ENCODE data around the gene BSN. TPM values are rescaled to one million over a fixed set of nuclear protein-coding genes. Genes with fewer than 3 reads are reported as not detected.

Gene BSN
- polyA plus RNA-seq, 2 of the 4 experiments (the other 2 are of a cell fraction), result 0.04 to 0.08 TPM

DNA sequence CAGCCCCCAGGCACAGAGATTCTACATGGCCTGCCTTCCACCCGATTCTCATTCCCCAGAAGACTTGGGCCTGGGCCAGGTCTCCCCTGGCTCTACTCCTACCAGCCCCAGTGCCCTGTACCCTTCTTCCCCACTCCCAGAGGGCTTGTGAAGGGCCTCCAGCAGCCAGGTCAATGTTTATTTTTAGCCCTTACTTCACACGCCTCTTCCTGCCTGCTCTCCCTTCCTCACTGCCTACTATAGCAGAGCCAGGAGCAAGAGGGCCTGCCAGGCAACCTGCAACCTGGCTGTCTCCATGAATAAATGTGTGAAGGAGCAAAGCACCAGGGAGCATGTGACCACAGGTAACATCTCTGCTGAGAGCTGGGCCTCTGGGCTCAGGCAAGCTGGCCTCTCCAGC is 93.5 kb downstream of the BSN start:
- TF ChIP-seq POLR2A (IDR thresholded peaks at IDR 0.05; ENCODE audit: low read length) (no peak), KDM1A (IDR thresholded peaks at IDR 0.05; ENCODE audit: low read depth) (no peak), ZNF302 (CRISPR knock-in tag; IDR thresholded peaks at IDR 0.05) (no peak), JUNB (IDR thresholded peaks at IDR 0.05) (no peak), GATA3 (IDR thresholded peaks at IDR 0.05; ENCODE audit: borderline replicate concordance) (no peak), RAD21 (conservative IDR thresholded peaks at IDR 0.05 in 1 of 2, IDR thresholded peaks at IDR 0.05 in 1 of 2) (no peak), SMC3 (IDR thresholded peaks at IDR 0.05) (no peak), JUN (IDR thresholded peaks at IDR 0.05) (no peak), ESRRA (IDR thresholded peaks at IDR 0.05; ENCODE audit: borderline replicate concordance, low read length) (no peak), NR3C1 (IDR thresholded peaks at IDR 0.05) (no peak), FOSL2 (IDR thresholded peaks at IDR 0.05) (no peak), FOSL2 (CRISPR knock-in tag; IDR thresholded peaks at IDR 0.05) (no peak), MYC (IDR thresholded peaks at IDR 0.05; ENCODE audit: borderline replicate concordance, low read length) (no peak), TFCP2L1 (CRISPR knock-in tag; IDR thresholded peaks at IDR 0.05) (no peak), CHD2 (IDR thresholded peaks at IDR 0.05; ENCODE audit: low read length, partially characterized antibody) (no peak), POLR2AphosphoS2 (conservative IDR thresholded peaks at IDR 0.05; ENCODE audit: low read length) (no peak)
- TF ChIP-seq, protein P1, sequence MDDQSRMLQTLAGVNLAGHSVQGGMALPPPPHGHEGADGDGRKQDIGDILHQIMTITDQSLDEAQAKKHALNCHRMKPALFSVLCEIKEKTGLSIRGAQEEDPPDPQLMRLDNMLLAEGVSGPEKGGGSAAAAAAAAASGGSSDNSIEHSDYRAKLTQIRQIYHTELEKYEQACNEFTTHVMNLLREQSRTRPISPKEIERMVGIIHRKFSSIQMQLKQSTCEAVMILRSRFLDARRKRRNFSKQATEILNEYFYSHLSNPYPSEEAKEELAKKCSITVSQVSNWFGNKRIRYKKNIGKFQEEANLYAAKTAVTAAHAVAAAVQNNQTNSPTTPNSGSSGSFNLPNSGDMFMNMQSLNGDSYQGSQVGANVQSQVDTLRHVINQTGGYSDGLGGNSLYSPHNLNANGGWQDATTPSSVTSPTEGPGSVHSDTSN (IDR thresholded peaks at IDR 0.05), result no peak
- TF ChIP-seq, protein P2, sequence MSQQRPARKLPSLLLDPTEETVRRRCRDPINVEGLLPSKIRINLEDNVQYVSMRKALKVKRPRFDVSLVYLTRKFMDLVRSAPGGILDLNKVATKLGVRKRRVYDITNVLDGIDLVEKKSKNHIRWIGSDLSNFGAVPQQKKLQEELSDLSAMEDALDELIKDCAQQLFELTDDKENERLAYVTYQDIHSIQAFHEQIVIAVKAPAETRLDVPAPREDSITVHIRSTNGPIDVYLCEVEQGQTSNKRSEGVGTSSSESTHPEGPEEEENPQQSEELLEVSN (IDR thresholded peaks at IDR 0.05; ENCODE audit: borderline replicate concordance, low read depth), result no peak
- DNase-seq (ENCODE audit: low read depth in 1 of 2, low spot score in 1 of 2) (no peak), FAIRE-seq (no peak), ATAC-seq (no peak)
- no peak overlapping the region for H3K4me2 ChIP-seq
- H3K27ac ChIP-seq, result no peak overlapping the region
- ChIA-PET POLR2A (no interaction called here), CTCF (interaction anchor here (0.6 to 2.3 kb wide), 2 partner anchors 108 to 110 kb away, joined by 3 to 6 read pairs; no protein-coding TSS in a partner anchor)
- H3K4me3 ChIP-seq, result no peak overlapping the region
- 81% methylated on average over 2 of the region's 2 CpGs for WGBS (ENCODE audit: missing lambda C conversion rate)
- H3K4me1 ChIP-seq, result no peaks in the 10 kb centered on the region
- H3K9me3 ChIP-seq, result no peaks in the 10 kb centered on the region

DNA sequence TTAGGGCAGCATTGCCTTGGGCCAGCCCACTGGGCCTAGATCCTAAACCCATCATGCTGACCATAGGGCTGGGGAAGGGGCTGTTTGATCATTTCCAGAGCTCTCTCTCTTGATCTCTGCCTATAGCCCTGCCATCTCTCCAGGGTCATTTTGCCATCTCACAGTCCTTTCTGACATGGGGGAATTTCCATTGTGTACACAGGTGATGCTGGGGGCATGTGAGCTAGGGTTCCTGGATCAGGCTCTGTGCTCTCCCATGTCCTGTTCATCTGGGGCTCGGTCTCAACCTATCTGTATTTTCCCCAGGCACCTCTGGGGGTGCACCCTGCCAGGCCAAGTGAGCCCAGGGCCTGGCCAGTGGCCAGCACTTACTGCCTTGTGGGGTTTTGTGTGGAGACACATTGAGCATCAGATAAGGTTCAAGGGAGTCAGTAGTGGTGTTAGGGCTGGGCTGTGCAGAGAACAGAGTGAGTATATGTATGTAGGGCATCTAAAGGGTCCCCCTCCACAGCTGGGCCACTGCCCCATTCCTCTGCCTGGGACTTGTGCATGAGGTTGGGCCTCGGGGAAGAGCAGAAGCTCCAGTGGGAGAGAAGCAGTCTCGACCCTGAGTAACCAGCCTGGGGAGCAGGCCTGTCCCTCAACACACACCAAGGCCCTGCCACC is 94.2 kb downstream of the BSN start:
- Histone ChIP-seq H3K4me1 (no peaks in the 10 kb centered on the region), H3K4me3 (no peak overlapping the region), H3K9me3 (no peaks in the 10 kb centered on the region), H3K4me2 (no peak overlapping the region), H3K27ac (no peak overlapping the region)
- no peak for TF ChIP-seq ZNF302 (CRISPR knock-in tag; IDR thresholded peaks at IDR 0.05)
- TF ChIP-seq, protein P1 (IDR thresholded peaks at IDR 0.05), result no peak
- TF ChIP-seq POLR2A (IDR thresholded peaks at IDR 0.05; ENCODE audit: low read length), result no peak
- TF ChIP-seq RNF2 (IDR thresholded peaks at IDR 0.05; ENCODE audit: borderline replicate concordance, low read depth), result no peak
- TF ChIP-seq HOXA7 (CRISPR knock-in tag; IDR thresholded peaks at IDR 0.05), result no peak
- 51% methylated on average over 2 of the region's 3 CpGs for WGBS (ENCODE audit: missing lambda C conversion rate)
- ATAC-seq, result no peak
- DNase-seq (ENCODE audit: low read depth in 1 of 2, low spot score in 1 of 2), result no peak
- no peak for FAIRE-seq
- CTCF ChIA-PET, result interaction anchor here (1.0 kb wide), 1 partner anchor 16 kb away, joined by 3 read pairs; no protein-coding TSS in a partner anchor
- POLR2A ChIA-PET, result no interaction called here

DNA sequence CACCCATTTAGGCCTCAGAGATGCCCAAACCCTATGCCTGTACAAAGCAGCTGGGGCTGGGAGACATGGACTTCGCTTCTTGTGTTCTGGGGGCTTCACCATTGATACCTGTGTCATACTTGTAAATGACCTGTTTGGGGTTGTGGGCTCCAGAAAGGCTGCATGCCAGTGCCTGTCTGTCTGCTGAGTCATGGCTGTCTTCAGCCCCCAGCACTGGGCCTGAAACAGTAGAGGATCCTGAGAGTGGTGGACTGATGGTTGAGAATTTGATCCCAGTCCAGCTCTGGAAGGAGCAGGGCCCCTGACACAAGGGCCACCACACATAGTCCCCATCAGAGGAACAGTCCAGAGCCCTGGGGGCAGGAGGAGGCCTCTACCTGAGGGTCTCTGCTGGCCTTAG is 95.3 kb downstream of the BSN start:
- POLR2A ChIA-PET, result no interaction called here
- no peak for TF ChIP-seq JUN (IDR thresholded peaks at IDR 0.05)
- TF ChIP-seq ESRRA (IDR thresholded peaks at IDR 0.05; ENCODE audit: borderline replicate concordance, low read length), result no peak
- TF ChIP-seq MAFK (IDR thresholded peaks at IDR 0.05; ENCODE audit: partially characterized antibody), result no peak
- TF ChIP-seq RARB (CRISPR knock-in tag; IDR thresholded peaks at IDR 0.05), result no peak
- no peak for TF ChIP-seq RFX5 (IDR thresholded peaks at IDR 0.05)
- no peak for TF ChIP-seq NPAS2 (CRISPR knock-in tag; IDR thresholded peaks at IDR 0.05; ENCODE audit: borderline replicate concordance)
- TF ChIP-seq HEYL (CRISPR knock-in tag; IDR thresholded peaks at IDR 0.05), result no peak
- no peak for TF ChIP-seq HOXB13 (CRISPR knock-in tag; IDR thresholded peaks at IDR 0.05; ENCODE audit: low read depth)
- TF ChIP-seq FOSL2 (IDR thresholded peaks at IDR 0.05), result no peak
- TF ChIP-seq FOSL2 (CRISPR knock-in tag; IDR thresholded peaks at IDR 0.05), result no peak
- TF ChIP-seq TFCP2L1 (CRISPR knock-in tag; IDR thresholded peaks at IDR 0.05), result no peak
- TF ChIP-seq, protein P3, sequence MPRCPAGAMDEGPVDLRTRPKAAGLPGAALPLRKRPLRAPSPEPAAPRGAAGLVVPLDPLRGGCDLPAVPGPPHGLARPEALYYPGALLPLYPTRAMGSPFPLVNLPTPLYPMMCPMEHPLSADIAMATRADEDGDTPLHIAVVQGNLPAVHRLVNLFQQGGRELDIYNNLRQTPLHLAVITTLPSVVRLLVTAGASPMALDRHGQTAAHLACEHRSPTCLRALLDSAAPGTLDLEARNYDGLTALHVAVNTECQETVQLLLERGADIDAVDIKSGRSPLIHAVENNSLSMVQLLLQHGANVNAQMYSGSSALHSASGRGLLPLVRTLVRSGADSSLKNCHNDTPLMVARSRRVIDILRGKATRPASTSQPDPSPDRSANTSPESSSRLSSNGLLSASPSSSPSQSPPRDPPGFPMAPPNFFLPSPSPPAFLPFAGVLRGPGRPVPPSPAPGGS (IDR thresholded peaks at IDR 0.05), result no peak
- TF ChIP-seq RNF2 (IDR thresholded peaks at IDR 0.05; ENCODE audit: borderline replicate concordance, low read depth), result no peak
- TF ChIP-seq NR3C1 (IDR thresholded peaks at IDR 0.05), result no peak
- no peak for TF ChIP-seq CBX8 (IDR thresholded peaks at IDR 0.05)
- no peak for TF ChIP-seq JUNB (IDR thresholded peaks at IDR 0.05)
- no peak for TF ChIP-seq MYC (IDR thresholded peaks at IDR 0.05; ENCODE audit: borderline replicate concordance, low read length)
- FAIRE-seq, result no peak

More for the DNA sequence above, 95.3 kb downstream of the BSN start:
- CTCF ChIA-PET, result no interaction called here
- no peak overlapping the region for H3K4me2 ChIP-seq
- no peak for ATAC-seq
- no peaks in the 10 kb centered on the region for H3K9me3 ChIP-seq
- peak overlapping the region in 1 of 2 experiments; percentile 27; a peak in 3 of 6 replicates for H3K27ac ChIP-seq
- no peak for DNase-seq (ENCODE audit: low read depth in 1 of 2, low spot score in 1 of 2)
- no peaks in the 10 kb centered on the region for H3K4me1 ChIP-seq
- H3K4me3 ChIP-seq, result no peak overlapping the region
- WGBS (ENCODE audit: missing lambda C conversion rate), result no CpG with 5 or more reads among the region's 1 CpG
